ENCODE data around the gene GRIP2.

GRIP2 gene

GRCh38 chr3:14482271-14482721 lies 57.8 kb downstream of the GRIP2 start:
- H3K27ac ChIP-seq, result no peak overlapping the region
- no peaks in the 10 kb centered on the region for H3K27me3 ChIP-seq
- H3K4me3 ChIP-seq, result no peak overlapping the region
- H3K4me1 ChIP-seq, result peaks cover 0 to 10% (median 5%) of the 10 kb centered on the region in 4 donors
- TF ChIP-seq, protein P1, sequence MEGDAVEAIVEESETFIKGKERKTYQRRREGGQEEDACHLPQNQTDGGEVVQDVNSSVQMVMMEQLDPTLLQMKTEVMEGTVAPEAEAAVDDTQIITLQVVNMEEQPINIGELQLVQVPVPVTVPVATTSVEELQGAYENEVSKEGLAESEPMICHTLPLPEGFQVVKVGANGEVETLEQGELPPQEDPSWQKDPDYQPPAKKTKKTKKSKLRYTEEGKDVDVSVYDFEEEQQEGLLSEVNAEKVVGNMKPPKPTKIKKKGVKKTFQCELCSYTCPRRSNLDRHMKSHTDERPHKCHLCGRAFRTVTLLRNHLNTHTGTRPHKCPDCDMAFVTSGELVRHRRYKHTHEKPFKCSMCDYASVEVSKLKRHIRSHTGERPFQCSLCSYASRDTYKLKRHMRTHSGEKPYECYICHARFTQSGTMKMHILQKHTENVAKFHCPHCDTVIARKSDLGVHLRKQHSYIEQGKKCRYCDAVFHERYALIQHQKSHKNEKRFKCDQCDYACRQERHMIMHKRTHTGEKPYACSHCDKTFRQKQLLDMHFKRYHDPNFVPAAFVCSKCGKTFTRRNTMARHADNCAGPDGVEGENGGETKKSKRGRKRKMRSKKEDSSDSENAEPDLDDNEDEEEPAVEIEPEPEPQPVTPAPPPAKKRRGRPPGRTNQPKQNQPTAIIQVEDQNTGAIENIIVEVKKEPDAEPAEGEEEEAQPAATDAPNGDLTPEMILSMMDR (IDR thresholded peaks at IDR 0.05), result no peak
- H3K9me3 ChIP-seq, result no peaks in the 10 kb centered on the region
- peaks cover 0 to 89% (median 66%) of the 10 kb centered on the region in 3 donors for H3K36me3 ChIP-seq
- intact Hi-C loops (cut with DNase I; ENCODE audit: low total_unique reads), result no loop called here
- no peak for DNase-seq

DNA sequence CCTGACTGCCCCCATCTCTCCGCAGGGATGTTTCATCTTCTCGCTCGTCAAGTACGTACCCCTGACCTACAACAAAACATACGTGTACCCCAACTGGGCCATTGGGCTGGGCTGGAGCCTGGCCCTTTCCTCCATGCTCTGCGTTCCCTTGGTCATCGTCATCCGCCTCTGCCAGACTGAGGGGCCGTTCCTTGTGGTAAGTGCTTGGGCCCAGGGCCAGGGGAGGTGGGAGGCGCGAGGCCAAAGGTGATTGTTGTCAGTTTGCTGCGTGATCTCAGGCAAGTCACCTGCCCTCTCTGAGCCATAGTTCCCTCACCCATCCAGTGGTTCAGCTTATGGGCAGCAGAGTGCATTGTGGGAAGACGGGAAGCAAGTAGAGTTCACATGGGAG lies 58.5 kb downstream of the GRIP2 start:
- H3K36me3 ChIP-seq, result peaks cover 0 to 92% (median 73%) of the 10 kb centered on the region in 3 donors
- H3K27ac ChIP-seq, result no peak overlapping the region
- intact Hi-C loops (cut with DNase I; ENCODE audit: low total_unique reads), result no loop called here

DNA sequence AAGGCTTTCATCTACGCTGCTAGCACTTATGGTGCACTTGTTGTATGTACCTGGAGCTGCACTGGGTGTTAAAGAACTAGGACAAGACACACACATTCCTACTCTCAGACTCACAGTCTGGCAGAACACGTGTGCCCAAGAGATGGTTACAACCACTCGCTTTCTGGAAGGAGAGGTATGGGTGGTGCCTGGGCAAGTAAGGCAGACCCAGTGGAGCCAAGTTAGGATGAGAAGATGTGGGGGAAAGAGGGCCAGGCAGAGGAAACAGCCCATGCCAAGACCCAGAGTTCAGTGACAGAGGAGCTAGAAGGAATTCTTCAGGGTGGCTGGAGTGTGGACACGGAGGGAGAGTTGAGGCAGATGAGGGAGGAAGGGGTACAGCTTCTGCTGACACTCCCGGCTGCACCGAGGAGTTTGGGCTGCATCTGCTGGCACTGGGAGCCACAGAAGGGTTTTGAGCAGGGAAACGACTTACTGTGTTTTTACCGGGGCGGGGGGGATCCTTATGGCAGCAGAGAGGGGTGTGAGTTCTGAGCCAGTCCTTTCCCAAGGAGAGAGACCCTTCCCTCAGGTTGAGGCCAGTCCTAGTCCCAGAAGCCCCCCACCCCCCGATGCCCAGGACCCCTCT lies 59.0 kb downstream of the GRIP2 start:
- peaks cover 0 to 92% (median 76%) of the 10 kb centered on the region in 3 donors for H3K36me3 ChIP-seq
- H3K9me3 ChIP-seq, result no peaks in the 10 kb centered on the region
- no peak overlapping the region for H3K4me3 ChIP-seq
- no peak for DNase-seq
- TF ChIP-seq, protein P1 (IDR thresholded peaks at IDR 0.05), result no peak
- intact Hi-C loops (cut with DNase I; ENCODE audit: low total_unique reads), result no loop called here
- H3K4me1 ChIP-seq, result peaks cover 0 to 10% (median 5%) of the 10 kb centered on the region in 4 donors
- no peaks in the 10 kb centered on the region for H3K27me3 ChIP-seq
- no peak overlapping the region for H3K27ac ChIP-seq

More for the DNA sequence above, 58.5 kb downstream of the GRIP2 start:
- H3K4me3 ChIP-seq, result no peak overlapping the region
- TF ChIP-seq, protein P1 (IDR thresholded peaks at IDR 0.05), result no peak
- H3K9me3 ChIP-seq, result no peaks in the 10 kb centered on the region
- H3K4me1 ChIP-seq, result peaks cover 0 to 10% (median 5%) of the 10 kb centered on the region in 4 donors
- no peak for DNase-seq
- no peaks in the 10 kb centered on the region for H3K27me3 ChIP-seq

GRCh38 chr3:14480207-14481017 lies 59.7 kb downstream of the GRIP2 start:
- TF ChIP-seq, protein P1 (IDR thresholded peaks at IDR 0.05), result no peak
- H3K36me3 ChIP-seq, result peaks cover 0 to 92% (median 71%) of the 10 kb centered on the region in 3 donors
- H3K9me3 ChIP-seq, result no peaks in the 10 kb centered on the region
- peaks cover 0 to 10% (median 5%) of the 10 kb centered on the region in 4 donors for H3K4me1 ChIP-seq
- no peak for DNase-seq
- H3K27me3 ChIP-seq, result no peaks in the 10 kb centered on the region
- intact Hi-C loops (cut with DNase I; ENCODE audit: low total_unique reads), result no loop called here
- no peak overlapping the region for H3K4me3 ChIP-seq
- no peak overlapping the region for H3K27ac ChIP-seq

GRCh38 chr3:14479591-14479990 lies 60.6 kb downstream of the GRIP2 start:
- DNase-seq, result no peak
- intact Hi-C loops (cut with DNase I; ENCODE audit: low total_unique reads), result no loop called here
- H3K27ac ChIP-seq, result no peak overlapping the region

More at GRCh38 chr3:14479591-14479990, 60.6 kb downstream of the GRIP2 start:
- H3K9me3 ChIP-seq, result no peaks in the 10 kb centered on the region
- no peak overlapping the region for H3K4me3 ChIP-seq
- peaks cover 0 to 10% (median 5%) of the 10 kb centered on the region in 4 donors for H3K4me1 ChIP-seq
- peaks cover 0 to 89% (median 68%) of the 10 kb centered on the region in 3 donors for H3K36me3 ChIP-seq
- TF ChIP-seq, protein P1 (IDR thresholded peaks at IDR 0.05), result no peak
- no peaks in the 10 kb centered on the region for H3K27me3 ChIP-seq

Measured in tibial artery (tissue), 4 donors.